Mucosa of stomach (tissue), 1 donor: Measurements from ENCODE around the gene RILPL2.
"Not testable (repeated sequence)": the region's sequence is repeated elsewhere in the genome, so short reads cannot be mapped to it uniquely, and the experiment has no call there.

Source experiments
- H3K27me3 ChIP-seq: one replicate; pipeline ENCODE4 v1.7.0; 2013; ENCODE audit warnings: mild to moderate bottlenecking, low read length; ENCODE audit not compliant: control insufficient read depth, insufficient read depth
- H3K36me3 ChIP-seq: one replicate; pipeline ENCODE4 v1.7.0; 2013; ENCODE audit warnings: low read length; ENCODE audit not compliant: control insufficient read depth, insufficient read depth
- H3K4me1 ChIP-seq: one replicate; pipeline ENCODE4 v1.7.0; 2013; ENCODE audit warnings: mild to moderate bottlenecking, low read length; ENCODE audit not compliant: control insufficient read depth, insufficient read depth
- H3K4me3 ChIP-seq: one replicate; pipeline ENCODE4 v1.7.0; 2013; ENCODE audit warnings: low read length
- H3K9ac ChIP-seq: one replicate; pipeline ENCODE4 v1.7.0; 2013; ENCODE audit warnings: mild to moderate bottlenecking, low read length, moderate library complexity
- H3K9me3 ChIP-seq: one replicate; pipeline ENCODE4 v1.7.0; 2013; ENCODE audit warnings: mild to moderate bottlenecking, low read length, moderate library complexity; ENCODE audit not compliant: control insufficient read depth
- donor health status: Pancreatic carcinoma.

RILPL2 gene

DNA sequence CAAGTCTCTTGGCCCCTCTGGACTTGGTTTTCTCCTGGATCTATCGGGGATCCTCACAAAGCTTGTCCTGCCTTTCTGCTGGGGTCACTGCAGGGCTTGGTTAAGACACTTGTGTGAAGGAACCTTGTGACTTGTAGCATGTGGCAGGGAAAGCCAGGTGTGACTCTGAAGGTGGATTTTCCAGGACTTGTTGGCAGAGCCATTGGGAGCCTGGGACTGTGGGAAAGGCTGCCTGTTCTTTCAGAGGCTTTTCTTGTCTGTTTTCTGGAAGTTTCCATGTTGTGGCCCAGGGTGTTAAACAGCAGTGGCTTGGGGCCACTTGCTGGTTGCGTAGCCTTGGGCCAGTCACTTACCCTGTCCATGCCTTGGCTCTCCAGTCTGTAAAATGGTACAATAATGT, 39.9 kb downstream of the RILPL2 start:
- Histone ChIP-seq H3K9ac (no peak overlapping the region), H3K9me3 (no peaks in the 10 kb centered on the region), H3K36me3 (peaks cover 9% of the 10 kb centered on the region), H3K4me1 (peaks cover 39% of the 10 kb centered on the region), H3K27me3 (no peaks in the 10 kb centered on the region), H3K4me3 (no peak overlapping the region)

DNA sequence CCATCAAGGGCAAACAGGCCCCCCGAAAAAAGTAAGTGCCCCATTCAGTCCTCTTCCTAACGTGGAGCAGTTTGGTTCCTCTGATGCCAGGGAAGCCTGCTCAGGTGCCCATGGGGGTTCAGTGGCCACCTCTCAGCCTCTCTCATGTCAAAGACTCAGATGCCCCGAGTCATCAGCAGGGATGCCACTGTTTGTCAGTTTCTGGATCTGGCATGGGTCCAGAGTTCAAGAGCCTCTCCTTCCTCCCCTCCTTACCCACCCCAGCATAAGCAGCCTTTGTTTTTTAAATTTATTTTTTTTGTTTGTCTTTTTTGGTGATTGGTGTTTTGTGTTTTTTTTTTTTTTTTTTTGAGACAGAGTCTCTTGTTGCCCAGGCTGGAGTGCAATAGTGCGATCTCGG, 41.2 kb downstream of the RILPL2 start:
- Histone ChIP-seq H3K4me3 (no peak overlapping the region), H3K4me1 (peaks cover 50% of the 10 kb centered on the region), H3K9ac (no peak overlapping the region), H3K27me3 (no peaks in the 10 kb centered on the region), H3K36me3 (peaks cover 11% of the 10 kb centered on the region), H3K9me3 (no peaks in the 10 kb centered on the region)

DNA sequence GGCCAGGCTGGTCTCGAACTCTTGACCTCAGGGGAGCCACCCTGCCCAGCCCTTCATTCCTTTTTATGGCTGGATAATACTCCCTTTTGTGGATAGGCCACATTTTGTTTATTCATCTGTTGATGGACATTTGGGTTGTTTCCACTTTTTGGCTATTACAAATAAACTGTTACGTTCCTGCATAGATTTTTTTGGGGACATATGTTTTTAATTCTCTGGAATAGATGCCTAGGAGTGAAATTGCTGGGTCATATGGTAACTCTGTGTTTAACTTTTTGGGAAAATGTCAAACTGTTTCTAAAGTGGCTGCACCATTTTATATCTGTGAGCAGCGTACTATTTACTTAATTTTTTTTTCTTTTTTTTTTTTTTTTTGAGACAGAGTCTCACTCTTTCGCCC, 42.7 kb downstream of the RILPL2 start:
- Histone ChIP-seq H3K36me3 (peaks cover 11% of the 10 kb centered on the region), H3K4me1 (peaks cover 44% of the 10 kb centered on the region)

DNA sequence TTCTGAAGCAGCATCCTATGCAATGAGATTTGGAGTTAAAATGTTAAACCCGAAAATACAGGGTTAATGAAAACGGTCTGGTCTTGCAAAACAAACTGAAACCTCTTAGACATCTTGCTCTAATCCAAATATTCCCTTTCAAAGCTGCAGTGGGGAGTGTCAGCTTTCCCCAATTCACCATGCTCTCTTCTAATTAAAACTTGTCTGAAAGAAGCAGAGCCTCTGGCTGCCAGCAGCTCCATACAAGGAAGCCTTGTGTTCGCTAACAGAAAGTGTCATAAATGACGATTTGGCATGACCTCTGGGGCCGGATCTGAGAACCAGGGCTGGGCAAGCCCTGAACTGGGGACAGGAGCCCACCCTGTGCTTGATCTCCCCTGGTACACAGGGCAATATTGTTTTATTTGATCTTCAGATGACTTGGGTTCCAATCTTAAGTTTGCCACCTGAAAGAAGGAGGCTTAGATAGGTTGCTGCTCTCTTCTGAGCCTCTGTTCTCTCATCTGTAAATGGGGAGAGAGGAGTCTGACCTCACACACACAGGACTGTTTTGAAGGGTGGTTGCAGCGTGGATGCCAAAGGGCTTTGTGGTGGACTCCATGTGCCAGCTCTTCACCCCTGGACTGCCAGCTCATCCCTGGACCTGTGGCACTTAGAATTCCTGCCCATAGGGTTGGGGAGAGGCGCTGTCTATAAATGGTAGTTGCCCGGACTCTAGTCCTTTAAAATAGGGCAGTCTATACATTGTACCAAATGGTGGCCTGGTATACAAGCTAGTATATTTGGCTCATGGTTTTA, 44.7 kb downstream of the RILPL2 start:
- Histone ChIP-seq H3K9ac (peak overlapping the region; percentile 50), H3K27me3 (no peaks in the 10 kb centered on the region), H3K4me3 (no peak overlapping the region), H3K36me3 (peaks cover 11% of the 10 kb centered on the region), H3K4me1 (peaks cover 38% of the 10 kb centered on the region), H3K9me3 (no peaks in the 10 kb centered on the region)

More for the DNA sequence above, 42.7 kb downstream of the RILPL2 start:
- no peak overlapping the region for H3K4me3 ChIP-seq
- H3K9ac ChIP-seq: peak overlapping the region; percentile 15
- H3K9me3 ChIP-seq: no peaks in the 10 kb centered on the region
- H3K27me3 ChIP-seq: no peaks in the 10 kb centered on the region

DNA sequence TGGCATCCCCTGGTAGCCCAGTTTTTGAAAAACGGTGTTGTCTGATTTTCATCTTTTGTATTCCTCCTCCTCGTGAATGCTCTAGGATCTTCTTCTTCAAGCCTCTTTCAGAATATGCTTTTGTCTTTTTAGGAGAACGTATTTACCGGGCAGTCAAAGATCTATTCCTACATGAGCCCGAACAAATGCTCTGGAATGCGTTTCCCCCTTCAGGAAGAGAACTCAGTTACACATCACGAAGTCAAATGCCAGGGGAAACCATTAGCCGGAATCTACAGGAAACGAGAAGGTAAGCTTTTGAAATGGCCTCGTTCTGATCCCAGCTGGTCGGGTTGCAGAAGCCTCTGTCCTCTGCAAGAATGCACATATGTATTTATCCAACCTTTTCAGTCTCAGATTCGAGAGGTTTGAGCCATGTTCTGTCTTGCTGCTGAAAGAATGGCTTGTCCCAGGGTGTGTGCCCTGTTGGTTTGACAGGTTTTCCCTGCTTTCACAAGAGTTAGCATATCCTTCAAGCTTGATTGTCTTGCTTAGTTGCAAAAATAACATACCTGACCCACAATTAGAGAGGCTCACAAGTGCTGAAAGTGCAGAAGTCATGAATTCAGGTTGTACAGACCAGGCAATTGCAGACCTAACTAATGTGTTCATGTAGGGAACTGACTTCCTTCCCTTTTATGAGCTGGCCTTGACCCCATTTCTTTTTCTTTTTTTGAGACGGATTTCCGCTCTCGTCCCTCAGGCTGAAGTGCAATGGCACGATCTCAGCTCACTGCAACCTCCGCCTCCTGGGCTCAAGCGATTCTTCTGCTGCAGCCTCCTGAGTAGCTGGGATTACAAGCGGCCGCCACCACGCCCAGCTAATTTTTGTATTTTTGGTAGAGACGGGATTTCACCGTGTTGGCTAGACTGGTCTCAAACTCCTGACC, 45.7 kb downstream of the RILPL2 start:
- H3K9me3 ChIP-seq: no peaks in the 10 kb centered on the region
- H3K9ac ChIP-seq: peak overlapping the region; percentile 75
- H3K27me3 ChIP-seq: no peaks in the 10 kb centered on the region
- peaks cover 7% of the 10 kb centered on the region for H3K36me3 ChIP-seq
- peaks cover 28% of the 10 kb centered on the region for H3K4me1 ChIP-seq
- peak overlapping the region; percentile 45 for H3K4me3 ChIP-seq

DNA sequence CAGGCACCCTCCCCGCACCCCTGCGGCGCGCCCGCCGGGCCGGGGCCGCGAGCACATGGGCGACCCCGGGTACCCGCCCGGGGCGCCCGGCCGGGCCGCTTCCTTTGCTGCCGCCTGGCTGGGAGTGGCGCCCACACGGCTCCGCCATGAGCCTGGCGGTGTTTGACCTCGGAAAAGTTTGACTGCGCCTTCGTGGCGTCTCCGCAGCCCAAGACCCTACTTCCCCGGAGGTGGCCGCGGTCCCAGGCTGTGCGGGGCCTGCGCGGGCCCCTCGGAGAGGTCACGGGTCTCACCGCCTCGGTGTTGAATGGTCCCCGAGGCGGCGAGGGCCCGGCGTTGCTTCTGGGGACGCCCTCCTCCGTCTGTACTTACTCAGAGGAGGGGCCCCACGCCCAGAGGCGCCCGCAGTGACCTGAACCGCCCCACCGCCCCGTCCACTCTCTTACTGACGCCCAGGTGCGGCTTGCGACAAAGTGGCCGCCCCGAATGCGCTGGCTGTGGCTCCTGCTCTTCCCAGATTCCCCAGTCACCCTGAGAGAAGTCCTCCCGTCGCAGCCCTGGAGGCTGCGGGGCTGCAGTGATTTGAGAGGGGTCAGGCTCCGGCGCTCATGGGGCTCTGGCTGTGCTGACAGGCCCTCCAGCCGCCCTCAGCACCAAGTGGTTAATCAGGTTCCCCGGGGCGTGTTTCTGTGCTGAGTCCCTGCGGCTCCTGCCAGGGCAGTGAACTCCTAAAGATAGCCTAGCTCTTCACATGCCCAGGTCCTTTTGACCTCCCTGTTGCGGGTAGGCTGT, 46.7 kb downstream of the RILPL2 start:
- Histone ChIP-seq H3K9me3 (no peaks in the 10 kb centered on the region), H3K9ac (peak overlapping the region; percentile 75), H3K4me3 (peak overlapping the region; percentile 45), H3K27me3 (no peaks in the 10 kb centered on the region), H3K4me1 (peaks cover 27% of the 10 kb centered on the region), H3K36me3 (peaks cover 7% of the 10 kb centered on the region)

DNA sequence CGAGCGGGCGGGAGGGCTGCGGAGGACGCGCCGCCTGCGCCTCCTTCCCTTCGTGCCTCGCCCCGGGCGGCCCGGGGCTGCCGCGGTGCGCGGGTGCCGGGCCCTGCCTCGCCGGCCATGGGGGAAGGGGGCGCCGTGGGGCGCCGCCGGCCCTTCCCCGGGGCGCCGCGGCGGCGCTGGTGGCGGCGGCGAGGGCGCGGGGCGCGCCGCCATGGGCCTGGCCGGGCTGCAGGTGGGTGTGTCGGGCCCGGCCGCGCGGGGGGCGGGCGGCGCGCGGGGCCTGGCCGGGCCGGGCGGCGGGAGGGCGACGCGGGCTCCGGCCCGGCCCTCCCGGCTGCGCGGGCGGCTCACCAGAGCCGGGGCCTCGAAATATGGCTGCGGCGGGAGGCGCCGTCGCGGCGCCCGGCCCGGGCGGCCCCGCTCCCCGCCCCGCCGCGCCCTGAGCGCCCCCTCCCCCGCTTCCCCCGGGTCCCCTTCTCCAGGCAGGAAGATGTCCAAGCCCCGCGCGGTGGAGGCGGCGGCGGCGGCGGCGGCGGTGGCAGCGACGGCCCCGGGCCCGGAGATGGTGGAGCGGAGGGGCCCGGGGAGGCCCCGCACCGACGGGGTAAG, 47.4 kb downstream of the RILPL2 start:
- H3K27me3 ChIP-seq: no peaks in the 10 kb centered on the region
- no peak overlapping the region for H3K4me3 ChIP-seq
- H3K9ac ChIP-seq: peak overlapping the region; percentile 75
- H3K4me1 ChIP-seq: peaks cover 31% of the 10 kb centered on the region
- peaks cover 7% of the 10 kb centered on the region for H3K36me3 ChIP-seq
- no peaks in the 10 kb centered on the region for H3K9me3 ChIP-seq

DNA sequence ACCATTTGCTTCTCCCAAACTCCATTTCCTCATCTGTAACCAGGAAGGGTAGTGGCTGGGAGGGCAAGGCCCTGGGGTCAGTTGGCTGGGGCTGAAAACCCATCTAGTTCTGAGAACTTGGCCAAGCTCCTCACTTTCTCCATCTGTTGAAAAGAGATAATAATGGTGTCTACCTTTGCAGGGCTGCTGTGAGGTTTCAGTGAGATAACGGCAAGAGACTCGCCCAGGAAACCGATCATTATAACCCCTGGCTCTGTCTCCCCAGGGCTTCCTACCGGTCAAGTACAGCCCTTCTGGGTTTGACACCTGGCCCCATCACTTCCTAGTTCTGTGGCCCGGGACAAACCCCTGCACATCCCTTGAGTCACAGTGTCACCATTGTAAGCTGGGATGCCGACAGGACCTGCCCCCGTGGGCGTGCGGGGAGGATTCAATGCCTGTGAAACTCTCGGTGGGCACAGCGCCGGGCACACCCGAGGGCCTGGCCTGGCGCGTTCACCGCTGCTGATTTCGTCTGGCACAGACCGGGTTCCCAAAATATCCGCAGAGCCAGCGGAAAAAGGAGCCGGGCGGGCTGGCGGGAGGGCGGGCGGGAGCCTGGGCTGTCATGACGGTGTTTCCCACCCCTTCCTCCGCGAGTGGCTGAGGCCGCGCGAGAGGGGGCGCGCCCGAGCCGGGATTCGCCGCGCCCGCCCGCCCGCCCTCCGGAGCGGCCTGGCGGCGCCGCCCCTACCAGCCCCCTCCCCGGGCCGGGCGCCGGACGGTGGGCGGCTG, 48.1 kb downstream of the RILPL2 start:
- Histone ChIP-seq H3K4me3 (no peak overlapping the region), H3K36me3 (peaks cover 7% of the 10 kb centered on the region), H3K9ac (peak overlapping the region; percentile 59), H3K27me3 (no peaks in the 10 kb centered on the region), H3K9me3 (no peaks in the 10 kb centered on the region), H3K4me1 (peaks cover 31% of the 10 kb centered on the region)

DNA sequence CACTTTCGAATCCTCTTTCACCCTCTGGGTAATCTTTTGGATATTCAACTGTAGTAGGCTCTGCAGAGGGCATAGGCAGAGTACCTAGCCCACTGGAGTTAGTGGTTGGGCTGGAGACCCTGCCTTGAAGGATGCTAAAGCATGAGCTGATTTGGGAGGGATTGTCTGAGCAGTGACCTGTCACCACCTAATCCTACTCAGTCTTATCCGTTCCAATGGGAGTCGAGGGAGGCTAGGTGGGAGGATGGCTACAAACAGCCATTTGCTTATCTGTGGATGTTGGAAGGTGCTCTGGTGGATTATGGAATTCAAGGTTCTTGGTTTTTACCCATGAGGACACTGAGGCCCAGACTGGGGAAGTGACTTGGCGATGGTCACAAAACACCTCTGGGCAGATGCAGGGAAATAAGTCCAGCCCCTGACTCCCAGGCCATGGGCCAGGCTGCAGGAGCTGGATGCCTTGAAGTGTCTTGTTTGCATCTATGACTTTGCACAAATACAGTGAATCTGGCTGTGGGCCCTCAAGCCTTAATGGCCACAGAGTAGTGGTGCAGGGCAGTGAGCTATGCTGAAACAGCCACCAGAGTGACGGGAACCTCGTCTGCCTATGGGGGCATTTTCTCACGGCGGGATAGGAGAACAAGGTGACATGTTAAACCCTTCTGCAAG, 48.8 kb downstream of the RILPL2 start:
- no peaks in the 10 kb centered on the region for H3K27me3 ChIP-seq
- H3K4me1 ChIP-seq: peaks cover 31% of the 10 kb centered on the region
- H3K36me3 ChIP-seq: peaks cover 7% of the 10 kb centered on the region
- H3K9me3 ChIP-seq: no peaks in the 10 kb centered on the region
- peak overlapping the region; percentile 59 for H3K9ac ChIP-seq
- no peak overlapping the region for H3K4me3 ChIP-seq

DNA sequence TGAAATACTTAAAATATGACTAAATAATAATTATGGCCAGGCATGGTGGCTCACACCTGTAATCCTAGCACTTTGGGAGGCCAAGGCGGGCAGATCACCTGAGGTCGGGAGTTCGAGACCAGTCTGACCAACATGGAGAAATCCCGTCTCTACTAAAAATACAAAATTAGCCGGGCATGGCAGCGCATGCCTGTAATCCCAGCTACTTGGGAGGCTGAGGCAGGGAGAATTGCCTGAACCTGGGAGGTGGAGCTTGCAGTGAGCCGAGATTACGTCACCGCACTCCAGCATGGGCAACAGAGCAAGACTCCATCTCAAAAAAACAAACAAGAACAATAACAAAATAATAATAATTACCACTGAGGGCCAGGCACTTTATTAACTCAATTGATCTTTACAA, 50.9 kb downstream of the RILPL2 start:
- not testable (repeated sequence) for H3K9ac ChIP-seq, H3K36me3 ChIP-seq, H3K27me3 ChIP-seq, H3K4me3 ChIP-seq, H3K9me3 ChIP-seq
- peaks cover 19% of the 10 kb centered on the region for H3K4me1 ChIP-seq
